Upper lobe of left lung (tissue), 6 donors: ENCODE data around the gene BMP6. TPM values are rescaled to one million over a fixed set of nuclear protein-coding genes. Genes with fewer than 3 reads are reported as not detected.

Experiments
- ATAC-seq, 2 donors: fragments of 200-7000 bp; cut with Tn5 transposase; one replicate each; pipeline ENCODE4 v1.9.1; 2022; ENCODE audit warnings: mild to moderate bottlenecking in 2 of 2, moderate library complexity in 2 of 2; ENCODE audit not compliant: low FRiP score in 2 of 2
- DNase-seq, 2 donors: peaks; one replicate each; pipeline ENCODE4 v3.0.0-alpha.2; 2019 to 2020
- H3K27ac ChIP-seq, 4 donors: fragments of 200-600 bp; sonication (generic); one replicate each; pipeline ENCODE4 v1.5.1; 2016 to 2019
- H3K27me3 ChIP-seq, 4 donors: fragments of 200-600 bp; sonication (generic); one replicate each; pipeline ENCODE4 v1.5.1; 2017 to 2019
- H3K36me3 ChIP-seq, 4 donors: fragments of 200-600 bp; sonication (generic); one replicate each; pipeline ENCODE4 v1.5.1; 2016 to 2019
- H3K4me1 ChIP-seq, 4 donors: fragments of 200-600 bp; sonication (generic); one replicate each; pipeline ENCODE4 v1.5.1; 2018 to 2019
- H3K4me3 ChIP-seq, 4 donors: fragments of 200-600 bp; sonication (generic); one replicate each; pipeline ENCODE4 v1.5.1; 2017 to 2019; ENCODE audit warnings: mild to moderate bottlenecking in 2 of 4, moderate library complexity in 1 of 4
- H3K9me3 ChIP-seq, 4 donors: fragments of 200-600 bp; sonication (generic); one replicate each; pipeline ENCODE4 v1.5.1; 2018 to 2019
- EP300 ChIP-seq, 4 donors: sonication (generic); formaldehyde crosslinking; IDR thresholded peaks; one replicate each; pipeline ENCODE4 v1.5.1; 2017; ENCODE audit warnings: antibody characterized with exemption in 4 of 4, control low read depth in 2 of 4
- POLR2A ChIP-seq, 4 donors: fragments of 450-650 bp; IDR thresholded peaks; one replicate each; pipeline ENCODE4 v1.5.1; 2016 to 2017; ENCODE audit warnings: antibody characterized with exemption in 4 of 4, mild to moderate bottlenecking in 2 of 4
- POLR2AphosphoS5 ChIP-seq, 2 donors: sonication (generic); formaldehyde crosslinking; IDR thresholded peaks; one replicate each; pipeline ENCODE4 v1.5.1; 2017; ENCODE audit warnings: antibody characterized with exemption in 2 of 2
- WGBS, 2 donors: methylation state at CpG; one replicate each; pipeline ENCODE4 v1.1.5; 2017 to 2018; 5-methylcytosine and 5-hydroxymethylcytosine counted together
- total RNA-seq, 6 donors: library from RNA; depleted of rRNA in 4 of 6; stranded (reverse); fragments of >200 nt in 4 of 6; gene quantifications; one replicate each; pipeline versions ENCODE4 v1.1.0 to v1.2.1, GENCODE V29; 2016 to 2021
- TF ChIP-seq, protein P1 (sequence below), 6 experiments: fragments of 450-650 bp in 4 of 6; fragments of 200-600 bp in 2 of 6; sonication (generic) in 2 of 6; IDR thresholded peaks; one replicate each; pipeline ENCODE4 v1.5.1; 2016 to 2019; ENCODE audit warnings: antibody characterized with exemption in 6 of 6
- donor health status: DM: no; HTN: no; CAD: no; lungs with moderate emphysema.
- donor health status: DM: no; HTN: yes; CAD: no; lungs with severe emphysema.

Gene BMP6
- total RNA-seq, 6 donors from 2014 or later = 1.0 to 25.4 (median 5.2) TPM

DNA sequence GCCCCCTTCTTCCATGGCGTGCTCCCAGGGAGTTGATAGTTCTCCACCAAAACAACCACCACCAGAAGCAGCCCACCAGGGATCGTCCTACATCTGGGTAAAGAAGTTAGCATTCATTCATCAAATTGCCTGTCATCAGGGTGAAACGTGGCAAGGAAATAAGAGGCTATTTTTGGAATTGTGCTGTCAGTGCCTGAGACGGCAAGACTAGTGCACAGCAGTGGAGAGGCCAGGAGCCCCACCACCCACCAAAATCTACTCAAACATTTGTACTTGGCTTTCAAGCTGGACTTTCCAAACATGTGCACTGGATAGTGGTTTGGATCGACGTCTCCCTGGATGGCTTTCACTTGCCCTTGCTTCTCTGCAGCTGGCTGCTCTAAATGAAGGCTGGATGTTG lies 139.9 kb downstream of the BMP6 start:
- no peaks in the 10 kb centered on the region for H3K9me3 ChIP-seq
- peaks cover 0 to 15% (median 0%) of the 10 kb centered on the region in 4 donors for H3K36me3 ChIP-seq
- H3K27ac ChIP-seq = no peak overlapping the region
- H3K4me3 ChIP-seq = no peak overlapping the region
- TF ChIP-seq, protein P1, sequence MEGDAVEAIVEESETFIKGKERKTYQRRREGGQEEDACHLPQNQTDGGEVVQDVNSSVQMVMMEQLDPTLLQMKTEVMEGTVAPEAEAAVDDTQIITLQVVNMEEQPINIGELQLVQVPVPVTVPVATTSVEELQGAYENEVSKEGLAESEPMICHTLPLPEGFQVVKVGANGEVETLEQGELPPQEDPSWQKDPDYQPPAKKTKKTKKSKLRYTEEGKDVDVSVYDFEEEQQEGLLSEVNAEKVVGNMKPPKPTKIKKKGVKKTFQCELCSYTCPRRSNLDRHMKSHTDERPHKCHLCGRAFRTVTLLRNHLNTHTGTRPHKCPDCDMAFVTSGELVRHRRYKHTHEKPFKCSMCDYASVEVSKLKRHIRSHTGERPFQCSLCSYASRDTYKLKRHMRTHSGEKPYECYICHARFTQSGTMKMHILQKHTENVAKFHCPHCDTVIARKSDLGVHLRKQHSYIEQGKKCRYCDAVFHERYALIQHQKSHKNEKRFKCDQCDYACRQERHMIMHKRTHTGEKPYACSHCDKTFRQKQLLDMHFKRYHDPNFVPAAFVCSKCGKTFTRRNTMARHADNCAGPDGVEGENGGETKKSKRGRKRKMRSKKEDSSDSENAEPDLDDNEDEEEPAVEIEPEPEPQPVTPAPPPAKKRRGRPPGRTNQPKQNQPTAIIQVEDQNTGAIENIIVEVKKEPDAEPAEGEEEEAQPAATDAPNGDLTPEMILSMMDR (IDR thresholded peaks at IDR 0.05) = no peak
- ATAC-seq = no peak
- H3K27me3 ChIP-seq = no peaks in the 10 kb centered on the region
- 45 to 55% methylated on average over 6 of the region's 6 CpGs for WGBS, 2 donors
- H3K4me1 ChIP-seq = no peaks in the 10 kb centered on the region
- DNase-seq = no peak

DNA sequence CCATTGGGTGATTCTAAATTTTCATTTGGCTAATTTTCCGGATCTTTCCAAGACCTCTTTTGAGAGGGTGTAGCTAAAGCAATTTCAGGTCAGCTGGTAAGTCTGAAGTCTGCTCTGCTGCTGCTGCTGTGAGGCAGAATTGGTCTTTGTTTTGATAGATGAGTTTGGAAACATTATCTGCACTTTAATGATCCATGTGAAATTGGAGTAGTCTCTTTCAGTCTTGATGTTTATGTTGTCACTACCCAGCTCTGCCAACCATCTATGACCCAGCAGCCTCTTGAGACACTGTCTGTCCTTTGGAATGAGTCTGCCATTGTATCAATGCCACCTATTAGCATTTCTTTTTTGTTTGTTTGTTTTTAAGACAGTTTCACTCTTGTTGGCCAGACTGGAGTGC lies 140.6 kb downstream of the BMP6 start:
- no peak for ATAC-seq
- Histone ChIP-seq H3K9me3 (no peaks in the 10 kb centered on the region), H3K27me3 (no peaks in the 10 kb centered on the region), H3K27ac (no peak overlapping the region), H3K36me3 (peaks cover 0 to 11% (median 0%) of the 10 kb centered on the region in 4 donors), H3K4me3 (no peak overlapping the region), H3K4me1 (no peaks in the 10 kb centered on the region)
- TF ChIP-seq EP300 (IDR thresholded peaks at IDR 0.05) (no peak), POLR2A (IDR thresholded peaks at IDR 0.05) (no peak), POLR2AphosphoS5 (IDR thresholded peaks at IDR 0.05) (no peak)
- TF ChIP-seq, protein P1 (IDR thresholded peaks at IDR 0.05) = no peak
- DNase-seq = no peak
- WGBS, 2 donors = 81 to 96% methylated on average over 1 of the region's 1 CpG

DNA sequence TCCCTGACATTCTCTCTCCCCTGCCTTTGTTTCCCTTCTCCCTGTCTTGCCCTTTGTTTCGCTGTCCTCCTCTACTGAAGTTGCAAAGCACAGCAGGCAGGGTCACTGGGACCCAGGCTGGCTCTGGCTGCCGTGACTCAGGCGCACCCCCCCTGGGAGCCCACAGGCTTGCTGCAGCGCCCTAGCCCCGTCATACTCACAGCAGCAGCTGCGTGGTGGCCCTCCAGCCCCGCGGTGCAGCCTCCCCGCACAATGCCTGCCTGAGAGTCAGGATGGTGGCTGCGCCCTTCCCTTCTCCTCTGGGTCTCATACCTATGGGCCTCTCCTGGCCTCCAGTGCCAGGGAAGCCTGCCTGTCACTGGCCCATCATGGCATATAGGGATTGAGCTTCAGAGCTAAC lies 143.0 kb downstream of the BMP6 start:
- 88 to 100% methylated on average over 2 to 10 of the region's 10 CpGs for WGBS, 2 donors
- no peak overlapping the region for H3K27ac ChIP-seq
- H3K4me3 ChIP-seq = no peak overlapping the region
- ATAC-seq = no peak
- H3K4me1 ChIP-seq = no peaks in the 10 kb centered on the region
- no peaks in the 10 kb centered on the region for H3K27me3 ChIP-seq
- DNase-seq = peak in 1 of 2 donors; percentile 60
- H3K9me3 ChIP-seq = no peaks in the 10 kb centered on the region
- TF ChIP-seq POLR2A (IDR thresholded peaks at IDR 0.05) = no peak
- H3K36me3 ChIP-seq = peaks cover 0 to 4% (median 0%) of the 10 kb centered on the region in 4 donors

DNA sequence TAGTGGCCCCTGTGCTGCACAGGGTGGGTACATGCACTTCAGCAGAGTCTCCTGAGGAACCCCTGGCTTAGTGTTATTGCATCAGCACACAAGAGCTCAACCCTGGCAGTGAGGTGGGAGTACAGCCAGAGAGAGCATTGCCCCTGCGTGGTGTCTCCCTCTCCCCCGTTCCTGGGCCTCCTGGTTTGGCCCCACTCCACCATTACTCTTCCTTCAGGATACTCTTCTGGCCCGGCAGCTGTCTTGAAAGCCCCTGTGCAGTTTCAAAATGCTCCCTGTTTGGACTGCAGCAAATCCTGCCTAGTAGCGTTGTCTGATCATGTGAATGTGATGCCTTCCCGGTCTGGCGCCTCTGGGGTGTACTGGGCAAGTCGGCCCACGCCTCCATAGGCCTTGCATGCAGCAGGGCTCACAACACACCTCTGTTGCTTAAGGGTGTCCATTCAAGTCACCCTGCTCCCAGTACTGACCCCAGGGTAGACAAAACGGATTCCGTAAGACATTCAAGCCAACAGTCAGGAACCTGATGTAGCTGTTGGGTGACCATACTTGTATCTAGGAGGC lies 152.6 kb downstream of the BMP6 start:
- TF ChIP-seq EP300 (IDR thresholded peaks at IDR 0.05) (no peak), POLR2AphosphoS5 (IDR thresholded peaks at IDR 0.05) (no peak), POLR2A (IDR thresholded peaks at IDR 0.05) (no peak)
- TF ChIP-seq, protein P1 (IDR thresholded peaks at IDR 0.05) = no peak
- ATAC-seq = peak in 1 of 2 donors; percentile 15
- Histone ChIP-seq H3K27me3 (no peaks in the 10 kb centered on the region), H3K4me1 (no peaks in the 10 kb centered on the region), H3K9me3 (no peaks in the 10 kb centered on the region), H3K27ac (no peak overlapping the region), H3K4me3 (no peak overlapping the region), H3K36me3 (peaks cover 10 to 50% (median 29%) of the 10 kb centered on the region in 4 donors)
- DNase-seq = no peak
- 92 to 100% methylated on average over 5 to 10 of the region's 10 CpGs for WGBS, 2 donors

DNA sequence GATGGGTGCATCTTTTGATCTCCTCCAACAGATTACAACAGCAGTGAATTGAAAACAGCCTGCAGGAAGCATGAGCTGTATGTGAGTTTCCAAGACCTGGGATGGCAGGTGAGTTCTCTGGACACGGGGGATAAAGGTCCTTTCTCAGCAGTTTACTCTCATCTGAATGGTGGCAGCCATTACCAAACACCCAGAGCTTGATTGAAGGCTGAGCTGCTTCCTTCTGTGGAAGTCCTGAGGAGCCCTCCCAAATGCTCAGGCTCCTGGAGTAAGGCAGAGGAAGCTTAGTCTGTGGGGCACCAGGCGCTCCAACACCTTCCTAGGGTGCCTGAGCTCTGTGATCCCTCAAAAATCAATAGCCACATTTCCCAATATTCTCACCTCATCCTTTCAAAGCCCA lies 153.1 kb downstream of the BMP6 start:
- H3K27me3 ChIP-seq = no peaks in the 10 kb centered on the region
- no peak for DNase-seq
- WGBS, 2 donors = 91 to 100% methylated on average over 1 to 2 of the region's 2 CpGs
- TF ChIP-seq POLR2A (IDR thresholded peaks at IDR 0.05) (no peak), EP300 (IDR thresholded peaks at IDR 0.05) (no peak), POLR2AphosphoS5 (IDR thresholded peaks at IDR 0.05) (no peak)
- TF ChIP-seq, protein P1 (IDR thresholded peaks at IDR 0.05) = no peak
- H3K4me1 ChIP-seq = no peaks in the 10 kb centered on the region
- peaks cover 16 to 56% (median 34%) of the 10 kb centered on the region in 4 donors for H3K36me3 ChIP-seq
- H3K4me3 ChIP-seq = no peak overlapping the region
- no peaks in the 10 kb centered on the region for H3K9me3 ChIP-seq
- H3K27ac ChIP-seq = no peak overlapping the region
- no peak for ATAC-seq
